Effector CD4-positive, alpha-beta T cell (primary cell): ENCODE results near the gene CLASP1.
"Not testable (repeated sequence)": the region's sequence is repeated elsewhere in the genome, so short reads cannot be mapped to it uniquely, and the experiment has no call there.

Source experiments
- DNase-seq: peaks from one replicate; pipeline ENCODE4 v3.0.0-alpha.2; 2020
- total RNA-seq: gene quantifications from one replicate; lab custom pipeline; 2026; lab: John Stamatoyannopoulos, UW

CLASP1 gene
- 122 reads per million, percentile 86 among the genes with 10 or more reads in this experiment for total RNA-seq

GRCh38 chr2:121649149-121649595, at the start of gene CLASP1:
Gene CLASP1 (minus strand): TSS chr2:121649462. CDS start chr2:121605895, 43,567 bp downstream.
- no peak for DNase-seq

GRCh38 chr2:121698318-121698930, 49.2 kb upstream of the CLASP1 start:
- no peak for DNase-seq

DNA sequence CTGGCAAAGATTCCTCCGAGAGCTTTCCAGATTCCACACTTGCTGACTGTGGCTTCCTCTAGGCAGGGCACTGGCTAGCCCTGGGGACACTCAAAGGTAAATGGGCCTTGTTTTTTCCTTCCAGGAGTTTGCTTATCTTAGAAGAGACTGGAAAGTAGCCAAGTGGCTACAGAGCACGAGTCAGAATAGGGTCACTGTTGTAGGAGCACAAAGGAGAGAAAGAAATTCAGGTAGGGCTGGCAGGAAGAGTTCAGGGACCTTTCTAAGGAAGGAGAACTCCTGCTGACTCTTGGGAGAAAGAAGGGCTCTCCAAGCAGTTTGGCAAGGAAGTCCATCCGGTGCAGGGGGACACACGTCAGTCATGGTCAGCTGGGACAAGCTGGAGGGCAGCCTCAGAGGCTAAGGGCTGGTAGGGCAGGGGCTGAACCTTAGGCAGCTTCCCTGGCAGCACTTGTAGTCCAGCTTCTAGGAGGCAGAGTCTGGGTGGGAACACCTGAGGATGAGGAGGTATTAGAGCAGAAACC, 47.9 kb upstream of the CLASP1 start:
- DNase-seq = no peak

- DNase-seq = no peak
Measured at GRCh38 chr2:121696410-121696930, 47.2 kb upstream of the CLASP1 start.

GRCh38 chr2:121695171-121695451, 45.8 kb upstream of the CLASP1 start:
- no peak for DNase-seq

DNA sequence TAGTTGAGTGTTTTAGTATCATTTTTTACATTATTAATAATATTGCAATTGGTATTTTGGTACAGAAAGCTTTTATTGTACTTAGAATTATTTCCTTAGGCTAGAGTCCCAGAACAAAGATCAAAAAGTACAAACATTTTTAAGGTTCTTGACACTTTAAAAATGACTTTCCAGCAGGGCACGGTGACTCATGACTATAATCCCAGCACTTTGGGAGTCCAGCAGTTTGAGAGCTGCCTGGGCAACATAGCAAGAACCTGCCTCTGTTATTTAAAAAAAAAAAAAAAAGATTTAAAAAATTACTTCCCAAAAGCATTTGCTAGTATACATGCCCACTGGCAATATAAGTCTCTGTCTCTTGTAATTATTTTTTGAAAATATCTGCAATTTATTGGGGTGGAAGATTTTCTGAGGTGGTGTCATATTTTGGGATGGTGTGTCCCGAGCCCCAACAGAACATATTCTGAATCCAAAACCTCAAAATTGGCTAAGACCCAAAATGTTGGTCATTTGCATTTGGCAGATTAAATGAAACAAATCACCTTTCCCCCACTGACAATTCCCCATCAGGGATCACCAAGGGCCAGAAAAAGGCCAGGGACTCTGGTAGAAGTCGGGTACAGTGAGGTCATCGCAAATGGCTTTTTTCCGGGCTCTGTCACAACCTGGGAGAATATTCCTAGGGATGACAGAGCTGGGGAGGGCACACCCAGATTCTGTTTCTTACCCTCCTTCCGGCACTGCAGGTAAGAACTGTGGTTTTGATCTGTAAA, 45.3 kb upstream of the CLASP1 start:
- DNase-seq = no peak

- DNase-seq = not testable (repeated sequence)
Measured at GRCh38 chr2:121690572-121690971, 41.3 kb upstream of the CLASP1 start.

- DNase-seq = no peak
Measured at GRCh38 chr2:121690095-121690494, 40.8 kb upstream of the CLASP1 start.

DNA sequence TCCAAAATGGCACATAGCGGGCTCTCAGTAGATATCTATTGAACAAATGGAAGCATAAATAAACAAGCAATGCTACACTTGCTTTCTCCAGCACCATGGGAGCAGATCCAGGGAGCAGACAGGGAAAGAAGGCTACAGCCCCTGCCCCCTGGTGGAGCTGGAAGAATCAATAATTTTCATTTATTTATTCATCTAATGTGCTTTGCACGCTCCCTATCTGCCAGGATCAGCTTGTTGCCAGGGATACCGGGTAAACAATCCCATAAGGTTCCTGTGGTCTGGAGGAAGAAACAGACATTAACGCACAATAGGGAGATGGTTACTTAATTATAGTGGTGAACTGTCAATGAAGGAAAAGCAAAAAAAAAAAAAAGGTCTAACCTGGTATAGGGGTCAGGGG, 40.1 kb upstream of the CLASP1 start:
- no peak for DNase-seq

- no peak for DNase-seq
Measured at GRCh38 chr2:121688820-121689219, 39.6 kb upstream of the CLASP1 start.

GRCh38 chr2:121686902-121687301, 37.6 kb upstream of the CLASP1 start:
- DNase-seq = no peak

GRCh38 chr2:121686218-121686617, 37.0 kb upstream of the CLASP1 start:
- DNase-seq = no peak

GRCh38 chr2:121682396-121683298, 33.4 kb upstream of the CLASP1 start:
- DNase-seq = no peak

DNA sequence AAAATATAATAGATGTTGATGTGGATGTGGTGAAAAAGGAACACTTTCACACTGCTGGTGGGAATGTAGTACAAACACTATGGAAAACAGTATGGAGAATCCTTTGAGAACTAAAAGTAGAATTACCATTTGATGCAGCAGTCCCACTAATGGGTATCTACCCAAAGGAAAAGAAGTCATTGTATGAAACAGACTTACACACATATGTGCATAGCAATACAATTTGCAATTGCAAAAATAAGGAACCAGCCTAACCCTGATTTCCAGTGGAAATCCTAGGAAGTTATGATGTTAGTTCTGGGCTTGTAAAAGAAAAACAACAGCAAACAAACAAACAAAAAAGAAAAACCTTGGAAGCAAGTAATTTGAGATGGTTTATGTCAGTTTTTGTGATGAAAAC, 28.6 kb upstream of the CLASP1 start:
- no peak for DNase-seq

- DNase-seq = not testable (repeated sequence)
Measured at GRCh38 chr2:121671621-121672020, 22.4 kb upstream of the CLASP1 start.

GRCh38 chr2:121670181-121670580, 20.9 kb upstream of the CLASP1 start:
- no peak for DNase-seq

DNA sequence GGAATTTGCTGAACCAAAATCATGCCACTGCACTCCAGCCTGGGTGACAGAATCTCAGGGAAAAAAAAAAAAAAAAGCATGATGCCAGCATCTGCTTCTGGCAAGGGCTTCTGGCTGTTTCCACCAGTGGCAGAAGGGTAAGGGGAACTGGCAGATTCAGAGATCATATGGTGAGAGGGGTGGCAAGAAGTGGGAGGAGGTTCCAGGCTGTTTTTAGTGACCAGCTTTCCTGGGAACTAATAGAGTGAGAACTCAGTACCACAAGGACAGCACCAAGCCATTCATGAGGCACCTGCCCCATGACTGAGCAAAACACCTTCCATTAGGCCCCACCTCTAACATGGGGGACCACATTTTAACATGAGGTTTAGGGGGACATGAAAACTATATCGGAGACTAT, 18.4 kb upstream of the CLASP1 start:
- no peak for DNase-seq

DNA sequence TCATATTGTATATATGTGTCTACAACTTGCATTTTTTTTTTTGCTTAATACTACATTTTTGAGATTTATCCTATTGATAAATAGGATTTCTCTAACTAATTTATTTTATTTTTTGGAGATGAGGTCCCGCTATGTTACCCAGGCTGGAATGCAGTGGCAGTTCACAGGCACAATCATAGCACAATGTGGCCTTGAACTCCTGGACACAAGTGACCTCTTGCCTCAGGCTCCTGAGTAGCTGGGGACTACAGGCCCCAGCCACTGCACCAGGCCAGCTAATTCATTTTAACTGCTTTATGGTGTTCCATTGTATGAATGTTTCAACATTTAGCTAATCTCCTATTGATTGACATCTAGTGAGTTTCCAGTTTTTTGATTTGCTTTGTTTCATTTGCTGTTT, 16.8 kb upstream of the CLASP1 start:
- no peak for DNase-seq

GRCh38 chr2:121665504-121665903, 16.2 kb upstream of the CLASP1 start:
- no peak for DNase-seq

GRCh38 chr2:121664713-121665112, 15.5 kb upstream of the CLASP1 start:
- DNase-seq = no peak

- DNase-seq = no peak
Measured at GRCh38 chr2:121664086-121664485, 14.8 kb upstream of the CLASP1 start.

DNA sequence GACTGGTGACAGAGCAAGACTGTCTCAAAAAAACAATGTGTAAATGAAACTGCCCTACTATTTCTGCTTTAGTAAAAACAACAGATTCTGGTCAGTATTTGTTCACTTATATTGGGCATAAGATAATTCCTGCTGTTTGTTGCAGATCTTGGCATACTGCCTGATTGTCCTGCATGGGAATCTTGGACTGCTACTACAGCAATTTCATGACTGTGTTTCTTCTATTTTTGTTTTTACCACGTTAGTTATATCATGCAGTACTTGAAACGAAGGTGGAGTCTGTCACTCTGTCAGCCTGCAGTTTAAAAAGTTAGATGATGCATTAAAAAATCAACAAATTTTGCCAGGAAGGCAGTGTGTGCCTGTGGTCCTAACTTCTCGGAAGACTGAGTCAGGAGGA, 14.2 kb upstream of the CLASP1 start:
- DNase-seq = no peak

DNA sequence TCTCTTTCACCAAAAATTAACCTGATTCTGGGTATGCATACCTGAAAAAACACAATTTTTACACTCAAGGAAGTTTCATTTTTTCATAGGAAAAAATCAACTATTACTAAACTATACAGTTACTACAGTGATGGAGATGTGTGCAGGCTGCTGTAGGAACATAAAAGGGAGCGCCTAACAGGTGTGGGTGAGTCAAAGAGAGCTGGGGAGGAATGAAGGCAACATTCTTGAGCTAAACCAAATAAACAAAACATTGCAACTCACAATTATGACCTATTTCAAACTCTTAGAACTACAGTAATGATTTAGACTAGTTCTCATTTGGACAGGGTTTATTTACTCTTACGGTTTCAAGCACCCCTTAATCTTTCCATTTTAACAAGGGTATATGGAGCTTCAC, 13.4 kb upstream of the CLASP1 start:
- DNase-seq = no peak
